ENCODE measurements around the gene TAF15. TPM values are rescaled to one million over a fixed set of nuclear protein-coding genes. Genes with fewer than 3 reads are reported as not detected.

Gene TAF15
- total RNA-seq, 2 experiments from 2014 or later: 65.9 to 256 TPM

DNA sequence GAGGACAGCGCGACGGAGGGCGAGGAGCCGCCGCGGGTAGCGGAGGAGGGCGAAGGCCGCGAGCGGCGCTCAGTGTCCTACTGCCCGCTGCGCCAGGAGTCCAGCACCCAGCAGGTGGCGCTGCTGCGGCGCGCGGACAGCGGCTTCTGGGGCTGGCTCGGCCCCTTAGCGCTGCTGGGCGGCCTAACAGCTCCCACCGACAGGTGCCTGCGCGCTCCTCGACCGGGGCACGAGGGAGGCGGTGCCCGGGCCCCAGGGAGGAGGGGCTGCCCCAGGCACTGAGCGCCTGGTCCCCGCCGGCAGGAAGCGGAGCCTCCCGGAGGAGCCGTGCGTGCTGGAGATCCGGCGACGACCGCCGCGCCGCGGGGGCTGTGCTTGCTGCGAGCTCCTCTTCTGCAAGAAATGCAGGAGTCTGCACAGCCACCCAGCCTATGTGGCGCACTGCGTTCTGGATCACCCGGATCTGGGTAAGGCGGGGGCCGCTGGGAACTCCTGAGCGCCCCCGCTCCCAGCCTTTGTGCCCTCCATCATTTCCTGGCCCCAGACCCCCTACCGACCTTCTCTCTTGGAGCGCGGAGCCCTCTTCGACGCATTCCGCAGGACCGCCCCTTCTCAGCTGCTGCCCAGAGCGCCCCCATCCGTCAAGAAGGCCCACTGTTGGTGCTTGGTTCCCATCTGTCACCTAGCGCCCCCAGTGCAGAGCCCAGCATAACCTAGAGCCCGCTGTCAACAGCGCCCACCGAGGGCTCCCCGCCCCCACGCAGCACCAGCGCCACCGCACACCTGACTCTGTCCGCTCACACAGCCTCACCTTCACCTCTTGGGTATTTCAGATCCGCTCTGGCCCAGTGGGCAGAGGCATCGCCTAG is 44.9 kb upstream of the TAF15 start:
- Histone ChIP-seq H3K27ac (ENCODE audit: low read depth, low read length, poor library complexity, severe bottlenecking) (peak overlapping the region; percentile 61), H3K4me1 (ENCODE audit: insufficient read depth, low read length, poor library complexity, severe bottlenecking) (peaks cover 9% of the 10 kb centered on the region), H3K9me2 (ENCODE audit: insufficient read depth, low read length) (no peaks in the 10 kb centered on the region), H4K20me1 (ENCODE audit: insufficient read depth, low read length) (no peaks in the 10 kb centered on the region), H3K4me3 (ENCODE audit: low read depth, low read length, poor library complexity, severe bottlenecking) (peak overlapping the region; percentile 68), H2AFZ (ENCODE audit: low read length) (peak overlapping the region; percentile 74), H3K9me3 (ENCODE audit: low read length) (no peaks in the 10 kb centered on the region), H3K79me2 (ENCODE audit: insufficient read depth, low read depth, low read length) (no peaks in the 10 kb centered on the region), H3K4me2 (ENCODE audit: low read length) (peak overlapping the region; percentile 69), H3K36me3 (ENCODE audit: insufficient read depth, low read length) (no peaks in the 10 kb centered on the region)
- no TSS peak for BruUV-seq (replicated peaks)
- POLR2A ChIA-PET: interaction anchor here (1.2 kb wide), 2 partner anchors 44 to 157 kb away, joined by 5 to 8 read pairs; partner anchors contain the start of gene TAF15
- CTCF ChIA-PET (ENCODE audit: unreplicated experiment): interaction anchor here (0.6 to 2.6 kb wide), 8 partner anchors 17 to 1394 kb away, joined by 3 to 21 read pairs (median 4); partner anchors contain the start of gene TAF15
- TF ChIP-seq, protein P1, sequence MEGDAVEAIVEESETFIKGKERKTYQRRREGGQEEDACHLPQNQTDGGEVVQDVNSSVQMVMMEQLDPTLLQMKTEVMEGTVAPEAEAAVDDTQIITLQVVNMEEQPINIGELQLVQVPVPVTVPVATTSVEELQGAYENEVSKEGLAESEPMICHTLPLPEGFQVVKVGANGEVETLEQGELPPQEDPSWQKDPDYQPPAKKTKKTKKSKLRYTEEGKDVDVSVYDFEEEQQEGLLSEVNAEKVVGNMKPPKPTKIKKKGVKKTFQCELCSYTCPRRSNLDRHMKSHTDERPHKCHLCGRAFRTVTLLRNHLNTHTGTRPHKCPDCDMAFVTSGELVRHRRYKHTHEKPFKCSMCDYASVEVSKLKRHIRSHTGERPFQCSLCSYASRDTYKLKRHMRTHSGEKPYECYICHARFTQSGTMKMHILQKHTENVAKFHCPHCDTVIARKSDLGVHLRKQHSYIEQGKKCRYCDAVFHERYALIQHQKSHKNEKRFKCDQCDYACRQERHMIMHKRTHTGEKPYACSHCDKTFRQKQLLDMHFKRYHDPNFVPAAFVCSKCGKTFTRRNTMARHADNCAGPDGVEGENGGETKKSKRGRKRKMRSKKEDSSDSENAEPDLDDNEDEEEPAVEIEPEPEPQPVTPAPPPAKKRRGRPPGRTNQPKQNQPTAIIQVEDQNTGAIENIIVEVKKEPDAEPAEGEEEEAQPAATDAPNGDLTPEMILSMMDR (conservative IDR thresholded peaks at IDR 0.05; ENCODE audit: low read length): peak; percentile 81
- TF ChIP-seq EZH2phosphoT487 (IDR thresholded peaks at IDR 0.05; ENCODE audit: borderline replicate concordance, low read depth, low read length): no peak
- peak; percentile 93 for DNase-seq (ENCODE audit: low spot score)
- intact Hi-C loops (cut with micrococcal nuclease; ENCODE audit: unreplicated experiment): loop anchor here (1.0 to 5.0 kb wide), 3 partner anchors 40 to 83 kb away; partner anchors contain the start of gene TAF15

DNA sequence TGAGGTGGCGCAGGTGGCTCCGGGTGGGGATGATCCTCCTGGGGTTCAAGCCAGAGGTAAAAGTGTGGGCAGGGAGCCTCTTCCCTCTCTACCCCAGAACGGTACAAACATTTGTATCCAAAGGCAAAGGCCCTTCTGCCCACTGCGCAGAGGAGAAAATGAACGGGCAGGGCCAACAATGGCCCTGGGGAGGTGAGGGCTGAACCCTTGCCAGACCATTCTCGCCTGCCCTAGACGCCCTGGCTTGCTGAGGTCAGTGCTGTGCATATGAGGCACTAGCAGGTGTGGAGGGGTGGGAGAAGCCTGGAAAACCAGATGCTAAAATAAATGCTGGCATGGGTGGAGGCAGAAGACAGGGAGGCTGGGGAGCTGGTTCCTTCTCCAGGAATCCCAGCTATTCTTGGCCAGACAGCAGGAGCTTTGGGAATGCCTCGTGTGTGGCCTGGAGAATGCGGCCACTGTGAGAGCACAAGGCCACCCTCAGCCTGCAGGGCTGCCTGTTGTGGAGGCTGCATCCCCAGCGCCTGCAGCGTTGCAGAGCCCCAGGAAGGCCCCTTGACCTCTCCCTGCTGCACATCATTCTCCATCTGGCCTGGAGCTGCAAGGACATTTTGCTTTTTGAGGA is 44.1 kb upstream of the TAF15 start:
- Histone ChIP-seq H4K20me1 (ENCODE audit: insufficient read depth, low read length) (no peaks in the 10 kb centered on the region), H3K4me1 (ENCODE audit: insufficient read depth, low read length, poor library complexity, severe bottlenecking) (peaks cover 9% of the 10 kb centered on the region), H3K79me2 (ENCODE audit: insufficient read depth, low read depth, low read length) (no peaks in the 10 kb centered on the region), H3K36me3 (ENCODE audit: insufficient read depth, low read length) (no peaks in the 10 kb centered on the region), H2AFZ (ENCODE audit: low read length) (peak overlapping the region; percentile 74; the same call in 1 of the 2 replicates), H3K4me3 (ENCODE audit: low read depth, low read length, poor library complexity, severe bottlenecking) (peak overlapping the region; percentile 68), H3K9me2 (ENCODE audit: insufficient read depth, low read length) (no peaks in the 10 kb centered on the region), H3K4me2 (ENCODE audit: low read length) (peak overlapping the region; percentile 69), H3K9me3 (ENCODE audit: low read length) (no peaks in the 10 kb centered on the region), H3K27ac (ENCODE audit: low read depth, low read length, poor library complexity, severe bottlenecking) (peak overlapping the region; percentile 61)
- intact Hi-C loops (cut with micrococcal nuclease; ENCODE audit: unreplicated experiment): no loop called here
- TF ChIP-seq, protein P1 (conservative IDR thresholded peaks at IDR 0.05; ENCODE audit: low read length): no peak
- TF ChIP-seq EZH2phosphoT487 (IDR thresholded peaks at IDR 0.05; ENCODE audit: borderline replicate concordance, low read depth, low read length): no peak
- BruUV-seq (replicated peaks): no TSS peak
- CTCF ChIA-PET (ENCODE audit: unreplicated experiment): interaction anchor here (1.0 to 2.6 kb wide), 2 partner anchors 40 to 44 kb away, joined by 4 to 21 read pairs; partner anchors contain the start of gene TAF15
- no peak for DNase-seq (ENCODE audit: low spot score)
- POLR2A ChIA-PET: no interaction called here
